ENCODE measurements around the gene TCF3. TPM values are rescaled to one million over a fixed set of nuclear protein-coding genes. Genes with fewer than 3 reads are reported as not detected.
"Not testable (repeated sequence)": the region's sequence is repeated elsewhere in the genome, so short reads cannot be mapped to it uniquely, and the experiment has no call there.

The TCF3 gene
- total RNA-seq, 1 donor from 2014 or later = 255 TPM

DNA sequence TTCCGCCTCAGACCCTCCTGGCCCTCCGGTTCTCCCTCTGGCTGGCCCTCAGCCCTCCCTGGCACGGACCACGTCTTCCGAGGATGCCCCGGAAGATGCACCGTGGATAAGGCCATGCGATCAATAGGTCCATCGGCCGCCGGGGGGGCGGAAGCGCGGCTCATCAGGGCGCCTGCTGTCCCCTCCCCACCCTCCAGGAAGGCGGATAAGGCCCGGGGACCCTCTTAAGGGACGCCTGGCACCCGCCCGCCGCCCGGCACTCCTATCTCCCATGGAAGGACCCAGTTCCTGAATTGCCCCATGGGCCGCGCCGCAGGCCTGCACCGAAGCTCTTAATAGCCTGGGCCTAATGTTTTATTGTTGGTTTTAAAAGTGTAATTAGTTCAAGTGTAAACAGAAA lies 46.2 kb upstream of the TCF3 start:
- no peak for DNase-seq (ENCODE audit: low spot score)
- Mint-ChIP-seq H3K27ac (ENCODE audit: unreplicated experiment) (no peak overlapping the region), H3K4me1 (ENCODE audit: unreplicated experiment) (no peaks in the 10 kb centered on the region), H3K9me3 (ENCODE audit: unreplicated experiment) (no peaks in the 10 kb centered on the region), H3K4me3 (ENCODE audit: unreplicated experiment) (no peak overlapping the region), H3K36me3 (ENCODE audit: low read depth, unreplicated experiment) (no peaks in the 10 kb centered on the region), H3K27me3 (ENCODE audit: unreplicated experiment) (no peaks in the 10 kb centered on the region)
- TF ChIP-seq, protein P1, sequence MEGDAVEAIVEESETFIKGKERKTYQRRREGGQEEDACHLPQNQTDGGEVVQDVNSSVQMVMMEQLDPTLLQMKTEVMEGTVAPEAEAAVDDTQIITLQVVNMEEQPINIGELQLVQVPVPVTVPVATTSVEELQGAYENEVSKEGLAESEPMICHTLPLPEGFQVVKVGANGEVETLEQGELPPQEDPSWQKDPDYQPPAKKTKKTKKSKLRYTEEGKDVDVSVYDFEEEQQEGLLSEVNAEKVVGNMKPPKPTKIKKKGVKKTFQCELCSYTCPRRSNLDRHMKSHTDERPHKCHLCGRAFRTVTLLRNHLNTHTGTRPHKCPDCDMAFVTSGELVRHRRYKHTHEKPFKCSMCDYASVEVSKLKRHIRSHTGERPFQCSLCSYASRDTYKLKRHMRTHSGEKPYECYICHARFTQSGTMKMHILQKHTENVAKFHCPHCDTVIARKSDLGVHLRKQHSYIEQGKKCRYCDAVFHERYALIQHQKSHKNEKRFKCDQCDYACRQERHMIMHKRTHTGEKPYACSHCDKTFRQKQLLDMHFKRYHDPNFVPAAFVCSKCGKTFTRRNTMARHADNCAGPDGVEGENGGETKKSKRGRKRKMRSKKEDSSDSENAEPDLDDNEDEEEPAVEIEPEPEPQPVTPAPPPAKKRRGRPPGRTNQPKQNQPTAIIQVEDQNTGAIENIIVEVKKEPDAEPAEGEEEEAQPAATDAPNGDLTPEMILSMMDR (IDR thresholded peaks at IDR 0.05; ENCODE audit: unreplicated experiment) = no peak

DNA sequence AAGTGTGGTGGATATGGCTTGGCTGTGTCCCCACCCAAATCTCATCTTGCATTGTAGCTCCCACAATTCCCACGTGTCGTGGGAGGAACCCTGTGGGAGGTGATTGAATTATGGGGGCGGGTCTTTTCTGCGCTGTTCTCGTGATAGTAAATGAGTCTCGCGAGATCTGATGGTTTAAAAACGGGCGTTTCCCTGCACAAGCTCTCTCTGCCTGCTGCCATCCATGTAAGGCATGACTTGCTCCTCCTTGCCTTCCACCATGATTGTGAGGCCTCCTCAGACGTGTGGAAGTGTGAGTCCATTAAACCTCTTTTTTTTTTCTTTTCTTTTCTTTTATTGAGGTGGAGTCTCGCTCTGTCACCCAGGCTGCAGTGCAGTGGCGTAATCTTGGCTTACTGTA lies 43.1 kb upstream of the TCF3 start:
- H3K9me3 Mint-ChIP-seq (ENCODE audit: unreplicated experiment) = not testable (repeated sequence)

DNA sequence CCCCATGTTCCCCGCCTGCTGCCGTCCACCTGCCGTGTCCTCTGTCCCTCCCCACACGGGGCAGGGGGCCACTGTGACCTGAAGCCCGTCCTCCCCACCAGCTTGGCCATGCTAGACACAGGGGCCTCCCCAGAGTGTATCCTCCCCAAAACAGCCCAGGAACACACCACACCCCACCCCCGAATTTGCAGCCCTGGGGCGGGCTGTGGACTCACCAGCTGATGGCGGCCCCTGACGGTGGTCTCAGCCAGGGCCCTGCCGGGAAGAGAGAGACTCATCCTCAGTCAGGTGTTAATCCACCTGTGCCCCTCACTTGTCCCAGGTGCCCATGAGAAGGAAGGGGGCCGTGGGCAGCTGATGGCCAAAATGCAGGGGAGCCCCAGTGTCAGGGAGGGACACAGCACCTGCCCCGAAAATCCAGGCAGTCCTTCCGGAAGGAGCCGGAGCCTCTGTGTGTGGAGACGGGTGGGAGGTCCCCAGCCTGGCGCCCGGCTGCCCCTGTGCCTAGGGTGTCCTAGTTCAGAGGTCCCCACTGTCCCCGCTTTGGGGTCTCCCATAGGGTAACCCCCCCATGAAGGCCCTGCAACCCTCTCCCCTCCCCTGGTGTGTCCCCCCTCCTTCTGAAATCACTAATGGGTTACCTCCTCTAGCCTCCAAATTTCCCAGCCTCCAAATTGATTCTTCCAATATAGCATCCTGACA lies 39.3 kb upstream of the TCF3 start:
- Mint-ChIP-seq H3K4me3 (ENCODE audit: unreplicated experiment) (no peak overlapping the region), H3K9me3 (ENCODE audit: unreplicated experiment) (no peaks in the 10 kb centered on the region)

More for the DNA sequence above, 43.1 kb upstream of the TCF3 start:
- DNase-seq (ENCODE audit: low spot score); H3K4me1 Mint-ChIP-seq (ENCODE audit: unreplicated experiment); H3K36me3 Mint-ChIP-seq (ENCODE audit: low read depth, unreplicated experiment); H3K27me3 Mint-ChIP-seq (ENCODE audit: unreplicated experiment); H3K27ac Mint-ChIP-seq (ENCODE audit: unreplicated experiment); H3K4me3 Mint-ChIP-seq (ENCODE audit: unreplicated experiment): not testable (repeated sequence)

DNA sequence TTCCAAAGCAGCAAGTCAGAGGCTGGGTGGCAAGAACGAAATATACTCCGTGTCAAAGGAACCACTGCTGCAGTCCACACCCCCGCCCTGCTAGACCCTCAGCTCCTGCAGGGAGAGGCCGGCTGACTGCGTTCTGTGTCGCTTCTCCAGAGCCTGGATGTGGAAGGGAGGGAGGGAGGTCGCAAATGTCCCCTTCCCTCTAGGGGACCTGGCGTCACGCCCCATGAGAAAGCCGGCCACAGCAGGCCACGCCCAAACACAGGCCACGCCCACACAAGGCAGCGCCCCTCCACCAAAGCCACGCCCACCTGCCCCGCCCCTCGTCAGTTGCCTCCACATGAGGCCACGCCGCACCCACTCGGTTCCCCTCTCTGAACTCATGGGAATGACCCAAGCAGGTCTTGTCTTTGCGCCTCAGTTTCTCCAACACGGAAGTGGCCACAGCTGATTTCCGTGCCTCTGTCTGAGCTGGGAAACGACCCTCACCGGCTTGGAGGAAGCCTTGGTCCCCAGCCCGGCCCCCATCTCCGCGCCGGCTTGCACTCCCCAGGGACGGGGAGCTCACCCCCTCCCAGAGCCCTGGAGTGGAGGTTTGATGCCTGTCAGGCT lies 38.4 kb upstream of the TCF3 start:
- no peak for DNase-seq (ENCODE audit: low spot score)
- TF ChIP-seq, protein P1 (IDR thresholded peaks at IDR 0.05; ENCODE audit: unreplicated experiment) = no peak
- Mint-ChIP-seq H3K4me1 (ENCODE audit: unreplicated experiment) (no peaks in the 10 kb centered on the region), H3K36me3 (ENCODE audit: low read depth, unreplicated experiment) (no peaks in the 10 kb centered on the region), H3K4me3 (ENCODE audit: unreplicated experiment) (no peak overlapping the region), H3K9me3 (ENCODE audit: unreplicated experiment) (no peaks in the 10 kb centered on the region), H3K27ac (ENCODE audit: unreplicated experiment) (no peak overlapping the region), H3K27me3 (ENCODE audit: unreplicated experiment) (peaks cover 12% of the 10 kb centered on the region)

More for the DNA sequence above, 39.3 kb upstream of the TCF3 start:
- DNase-seq (ENCODE audit: low spot score) = no peak
- Mint-ChIP-seq H3K27ac (ENCODE audit: unreplicated experiment) (no peak overlapping the region), H3K36me3 (ENCODE audit: low read depth, unreplicated experiment) (no peaks in the 10 kb centered on the region), H3K27me3 (ENCODE audit: unreplicated experiment) (peaks cover 12% of the 10 kb centered on the region), H3K4me1 (ENCODE audit: unreplicated experiment) (no peaks in the 10 kb centered on the region)
- TF ChIP-seq, protein P1 (IDR thresholded peaks at IDR 0.05; ENCODE audit: unreplicated experiment) = no peak

DNA sequence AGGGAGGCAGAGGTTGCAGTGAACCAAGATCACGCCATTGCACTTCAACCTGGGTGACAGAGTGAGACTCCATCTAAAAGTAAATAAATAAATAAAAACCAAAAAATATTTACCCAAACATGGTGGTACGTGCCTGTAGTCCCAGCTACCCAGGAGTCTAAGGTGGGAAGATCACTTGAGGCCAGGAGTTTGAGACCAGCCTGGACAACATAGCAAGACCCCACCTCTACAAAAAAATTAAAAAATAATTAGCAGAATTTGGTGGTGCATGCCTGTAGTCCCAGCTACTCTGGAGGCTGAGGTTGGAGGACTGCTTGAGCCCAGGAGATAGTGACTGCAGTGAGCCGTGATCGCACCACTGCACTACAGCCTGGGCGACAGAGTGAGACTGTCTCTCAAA lies 33.4 kb upstream of the TCF3 start:
- peaks cover 11% of the 10 kb centered on the region for H3K27me3 Mint-ChIP-seq (ENCODE audit: unreplicated experiment)
- not testable (repeated sequence) for H3K9me3 Mint-ChIP-seq (ENCODE audit: unreplicated experiment); H3K4me1 Mint-ChIP-seq (ENCODE audit: unreplicated experiment); H3K27ac Mint-ChIP-seq (ENCODE audit: unreplicated experiment); H3K36me3 Mint-ChIP-seq (ENCODE audit: low read depth, unreplicated experiment); H3K4me3 Mint-ChIP-seq (ENCODE audit: unreplicated experiment); DNase-seq (ENCODE audit: low spot score)

DNA sequence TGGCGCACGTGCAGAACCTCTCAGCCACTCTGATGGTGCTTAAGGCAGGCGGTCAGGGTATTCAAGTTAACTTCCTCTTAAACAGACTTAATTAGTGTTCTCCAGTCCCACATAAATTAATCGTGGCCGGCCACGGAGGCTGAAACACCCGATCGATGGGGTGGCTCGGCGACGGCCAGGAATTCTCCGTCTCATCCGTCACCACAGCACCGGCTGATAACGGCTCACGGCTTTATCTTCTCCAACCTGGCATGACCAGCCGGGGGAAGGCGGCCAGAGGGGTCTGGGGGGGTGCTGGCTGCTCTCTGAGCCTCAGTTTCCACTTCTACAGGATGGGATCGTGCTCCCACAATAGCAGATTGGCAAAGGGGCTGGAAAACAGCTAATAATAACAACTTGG lies 32.6 kb upstream of the TCF3 start:
- Mint-ChIP-seq H3K4me1 (ENCODE audit: unreplicated experiment) (no peaks in the 10 kb centered on the region), H3K4me3 (ENCODE audit: unreplicated experiment) (no peak overlapping the region), H3K27me3 (ENCODE audit: unreplicated experiment) (peaks cover 7% of the 10 kb centered on the region), H3K27ac (ENCODE audit: unreplicated experiment) (no peak overlapping the region), H3K36me3 (ENCODE audit: low read depth, unreplicated experiment) (no peaks in the 10 kb centered on the region), H3K9me3 (ENCODE audit: unreplicated experiment) (no peaks in the 10 kb centered on the region)
- DNase-seq (ENCODE audit: low spot score) = no peak
- TF ChIP-seq, protein P1 (IDR thresholded peaks at IDR 0.05; ENCODE audit: unreplicated experiment) = no peak
